RWPE2 (cell line): ENCODE data around the gene MRPL34.

Experiments
- ATAC-seq: fragments of 200-7000 bp; cut with Tn5 transposase; 3 replicates; pipeline ENCODE4 v1.9.1; 2021; ENCODE audit warnings: low read depth
- DNase-seq: peaks from one replicate; pipeline ENCODE4 v3.0.0-alpha.2; 2020; ENCODE audit warnings: low spot score
- H3K27ac ChIP-seq: fragments of 450-650 bp; 2 replicates; pipeline ENCODE4 v1.5.1; 2017; ENCODE audit warnings: mild to moderate bottlenecking; ENCODE audit not compliant: poor library complexity, severe bottlenecking
- H3K27me3 ChIP-seq: fragments of 250-450 bp; sonication (Bioruptor Pico); 2 replicates; pipeline ENCODE4 v1.5.1; 2021; ENCODE audit warnings: mild to moderate bottlenecking, moderate library complexity; ENCODE audit not compliant: insufficient read depth, poor library complexity, severe bottlenecking
- H3K36me3 ChIP-seq: fragments of 250-450 bp; sonication (Bioruptor Pico); 2 replicates; pipeline ENCODE4 v1.5.1; 2020; ENCODE audit warnings: low read depth, mild to moderate bottlenecking, moderate library complexity
- H3K4me1 ChIP-seq: fragments of 250-450 bp; sonication (Bioruptor Pico); 2 replicates; pipeline ENCODE4 v1.5.1; 2021; ENCODE audit warnings: mild to moderate bottlenecking, moderate library complexity; ENCODE audit not compliant: insufficient read depth, poor library complexity, severe bottlenecking
- H3K4me3 ChIP-seq: fragments of 250-450 bp; sonication (Bioruptor Pico); 2 replicates; pipeline ENCODE4 v1.5.1; 2021; ENCODE audit warnings: mild to moderate bottlenecking, moderate library complexity; ENCODE audit not compliant: severe bottlenecking
- H3K9me3 ChIP-seq: fragments of 250-450 bp; sonication (Bioruptor Pico); 2 replicates; pipeline ENCODE4 v1.5.1; 2021; ENCODE audit warnings: mild to moderate bottlenecking, moderate library complexity; ENCODE audit not compliant: severe bottlenecking
- TF ChIP-seq, protein P1 (sequence below): fragments of 450-650 bp; IDR thresholded peaks from one replicate; pipeline ENCODE4 v1.5.1; 2017; ENCODE audit warnings: mild to moderate bottlenecking, moderate library complexity; ENCODE audit not compliant: poor library complexity, severe bottlenecking

MRPL34 gene

DNA sequence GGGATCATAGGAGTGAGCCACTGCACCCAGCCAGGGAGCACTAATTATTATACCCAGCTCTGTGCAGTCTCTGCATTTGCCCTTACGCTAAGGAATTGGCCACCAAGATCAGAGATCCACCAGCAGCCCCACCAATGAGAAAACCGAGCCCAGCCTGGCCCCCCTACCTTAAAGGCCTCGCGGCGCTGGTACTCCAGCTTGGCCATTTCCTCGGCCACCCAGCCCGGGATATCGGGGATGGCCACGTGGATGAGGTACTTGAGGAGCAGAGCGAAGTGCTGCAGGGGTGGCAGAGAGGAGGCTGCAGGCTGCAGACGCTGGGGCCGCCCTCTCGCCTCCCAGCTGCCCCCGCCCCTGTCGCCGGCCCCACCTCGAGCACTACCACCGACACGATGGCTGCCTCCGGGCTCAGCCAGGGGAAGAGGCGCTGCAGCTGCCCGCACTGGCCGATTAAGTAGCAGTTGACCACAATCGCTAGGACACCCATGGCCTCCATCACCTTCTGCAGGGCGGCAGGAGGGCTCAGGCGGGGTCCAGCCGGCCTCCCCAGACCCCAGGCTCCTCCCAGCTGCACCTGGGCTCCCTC is 21.5 kb downstream of the MRPL34 start:
- Histone ChIP-seq H3K4me3 (no peak overlapping the region), H3K27ac (peak overlapping the region; percentile 52), H3K4me1 (peaks cover 13% of the 10 kb centered on the region), H3K27me3 (no peaks in the 10 kb centered on the region), H3K9me3 (no peaks in the 10 kb centered on the region), H3K36me3 (peaks cover 3% of the 10 kb centered on the region; the same call in 1 of the 2 replicates)
- TF ChIP-seq, protein P1, sequence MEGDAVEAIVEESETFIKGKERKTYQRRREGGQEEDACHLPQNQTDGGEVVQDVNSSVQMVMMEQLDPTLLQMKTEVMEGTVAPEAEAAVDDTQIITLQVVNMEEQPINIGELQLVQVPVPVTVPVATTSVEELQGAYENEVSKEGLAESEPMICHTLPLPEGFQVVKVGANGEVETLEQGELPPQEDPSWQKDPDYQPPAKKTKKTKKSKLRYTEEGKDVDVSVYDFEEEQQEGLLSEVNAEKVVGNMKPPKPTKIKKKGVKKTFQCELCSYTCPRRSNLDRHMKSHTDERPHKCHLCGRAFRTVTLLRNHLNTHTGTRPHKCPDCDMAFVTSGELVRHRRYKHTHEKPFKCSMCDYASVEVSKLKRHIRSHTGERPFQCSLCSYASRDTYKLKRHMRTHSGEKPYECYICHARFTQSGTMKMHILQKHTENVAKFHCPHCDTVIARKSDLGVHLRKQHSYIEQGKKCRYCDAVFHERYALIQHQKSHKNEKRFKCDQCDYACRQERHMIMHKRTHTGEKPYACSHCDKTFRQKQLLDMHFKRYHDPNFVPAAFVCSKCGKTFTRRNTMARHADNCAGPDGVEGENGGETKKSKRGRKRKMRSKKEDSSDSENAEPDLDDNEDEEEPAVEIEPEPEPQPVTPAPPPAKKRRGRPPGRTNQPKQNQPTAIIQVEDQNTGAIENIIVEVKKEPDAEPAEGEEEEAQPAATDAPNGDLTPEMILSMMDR, result no peak
- ATAC-seq (no peak), DNase-seq (no peak)

DNA sequence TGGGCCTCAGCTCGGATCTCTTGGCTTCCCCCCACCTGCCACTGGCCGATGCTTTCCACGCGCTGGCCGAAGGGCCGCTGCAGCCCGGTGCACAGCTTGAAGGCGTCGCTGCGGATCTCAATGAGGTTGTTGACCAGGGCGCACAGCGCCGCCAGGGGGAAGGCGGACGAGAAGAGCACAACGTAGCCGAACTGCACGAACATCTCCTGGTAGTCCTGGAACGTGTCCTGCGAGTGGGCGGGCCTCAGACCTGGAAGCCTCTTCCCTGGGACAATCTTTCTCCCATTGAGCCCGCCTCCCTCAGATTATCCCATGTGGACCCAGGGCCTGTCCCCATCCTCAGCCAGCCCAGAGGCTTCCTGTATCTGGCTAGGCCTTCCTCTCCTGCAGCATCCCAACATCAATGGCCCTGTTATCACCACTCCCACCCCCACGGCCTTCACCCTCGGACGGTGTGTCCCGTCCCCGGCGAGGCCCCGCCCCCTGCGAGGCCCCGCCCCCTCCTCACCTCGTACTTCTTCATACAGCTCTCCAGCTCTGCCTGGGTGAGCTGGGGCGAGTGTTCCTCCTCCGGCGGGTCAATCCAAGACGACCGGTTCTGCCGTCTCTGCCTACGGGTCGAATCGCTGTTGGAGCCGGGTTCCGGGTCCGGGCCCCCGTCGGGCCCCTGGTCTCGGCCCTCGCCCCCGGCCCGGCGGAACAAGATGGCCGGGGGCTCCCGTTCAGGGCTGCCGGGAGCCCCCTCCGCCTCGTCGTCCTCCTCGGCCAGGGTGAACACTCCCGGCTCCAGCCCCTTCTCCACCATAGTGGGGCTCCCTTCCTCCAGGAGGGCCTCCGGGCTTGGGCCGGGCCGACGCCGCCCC is 22.2 kb downstream of the MRPL34 start:
- Histone ChIP-seq H3K9me3 (no peaks in the 10 kb centered on the region), H3K27me3 (no peaks in the 10 kb centered on the region), H3K4me3 (peak overlapping the region; percentile 29), H3K27ac (peak overlapping the region; percentile 52), H3K36me3 (peaks cover 2% of the 10 kb centered on the region), H3K4me1 (peaks cover 13% of the 10 kb centered on the region)
- DNase-seq, result no peak
- peak; percentile 44; the same call in 2 of the 3 replicates for ATAC-seq
- TF ChIP-seq, protein P1, result no peak

DNA sequence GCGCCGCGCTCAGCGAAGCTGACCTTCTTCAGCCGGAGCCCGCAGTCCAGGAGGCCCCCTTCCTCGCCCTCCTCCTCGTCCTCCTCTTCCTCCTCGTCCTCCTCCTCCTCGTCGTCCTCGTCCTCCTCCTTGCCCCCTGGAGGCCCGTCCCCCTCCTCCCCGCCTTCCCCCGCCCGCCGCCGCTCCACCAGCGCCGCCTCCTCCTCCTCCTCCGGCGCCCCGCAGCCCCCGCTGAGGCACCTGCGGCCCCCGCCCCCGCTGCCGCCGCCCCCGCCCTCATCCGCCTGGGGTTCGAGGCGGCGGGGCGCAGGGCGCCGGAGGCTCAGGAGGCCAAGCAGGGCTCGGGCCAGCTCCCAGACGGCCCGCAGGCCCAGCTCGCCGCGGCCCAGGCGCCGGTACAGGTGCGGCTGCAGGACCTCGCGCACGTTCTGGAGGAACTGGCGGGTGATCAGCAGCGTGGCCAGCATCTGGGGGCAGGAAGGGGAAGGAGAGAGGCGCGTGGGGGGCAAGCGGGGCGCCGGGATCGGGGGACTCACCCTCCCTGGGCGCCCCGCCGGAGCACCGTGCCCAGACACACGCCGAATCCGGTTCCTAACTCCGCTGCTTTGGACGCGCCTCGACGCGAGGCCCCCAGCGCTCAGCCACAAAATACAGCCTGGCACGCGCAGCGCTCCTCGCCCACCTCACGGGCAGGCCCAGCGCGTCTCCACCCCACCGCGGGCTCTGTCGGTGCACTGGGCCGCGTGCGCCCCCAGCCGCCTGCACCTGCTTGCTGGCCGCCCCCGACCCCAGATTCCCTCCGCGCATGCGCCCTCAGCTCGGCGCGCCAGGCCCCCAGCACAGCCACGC is 23.1 kb downstream of the MRPL34 start:
- TF ChIP-seq, protein P1, result no peak
- no peaks in the 10 kb centered on the region for H3K9me3 ChIP-seq
- H3K27me3 ChIP-seq, result no peaks in the 10 kb centered on the region
- H3K27ac ChIP-seq, result no peak overlapping the region
- H3K4me1 ChIP-seq, result peaks cover 13% of the 10 kb centered on the region
- ATAC-seq (no peak), DNase-seq (no peak)
- H3K36me3 ChIP-seq, result peaks cover 6% of the 10 kb centered on the region
- H3K4me3 ChIP-seq, result peak overlapping the region; percentile 29

DNA sequence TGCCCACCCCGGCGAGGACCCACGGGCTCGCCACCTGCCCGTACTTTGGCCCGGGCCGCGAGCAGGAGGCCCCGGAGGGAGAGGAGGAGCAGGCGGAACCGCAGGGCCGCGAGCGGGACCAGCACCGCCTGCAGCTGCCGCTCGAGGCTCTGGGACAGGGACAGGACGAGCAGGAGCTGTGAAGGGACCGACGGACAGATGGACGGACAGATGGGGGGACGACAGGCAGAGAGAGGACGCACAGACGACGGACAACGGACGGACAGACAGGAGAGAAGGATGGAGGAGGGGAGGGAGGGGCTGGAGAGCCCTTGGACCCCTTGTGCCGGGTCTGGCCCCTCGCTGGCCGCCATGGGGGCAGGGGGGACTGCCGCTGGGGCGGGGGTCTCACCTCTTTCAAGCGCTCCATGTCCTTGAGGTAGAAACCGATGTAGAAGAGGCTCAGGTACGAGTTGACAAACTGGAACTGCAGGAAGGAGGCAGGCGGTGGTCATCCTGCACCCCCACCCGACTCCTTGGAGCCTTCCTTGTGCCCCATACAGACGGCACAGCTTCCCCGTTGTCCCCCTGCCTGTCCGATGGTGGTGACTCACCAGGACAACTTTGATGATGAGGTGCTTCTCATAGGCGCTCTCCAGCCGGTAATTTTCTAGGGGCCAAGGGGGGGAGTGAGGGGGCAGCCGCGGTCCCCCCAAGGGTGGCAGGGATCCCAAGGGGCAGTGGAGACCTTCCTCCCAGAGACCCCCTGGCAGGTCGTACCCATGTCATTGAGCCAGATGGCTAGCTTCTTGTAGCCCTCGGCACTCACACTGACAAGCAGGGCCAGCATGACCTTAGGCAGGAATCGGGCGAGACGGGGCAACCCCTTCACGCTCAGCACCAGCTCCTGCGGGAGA is 23.9 kb downstream of the MRPL34 start:
- TF ChIP-seq, protein P1, result no peak
- ATAC-seq (no peak), DNase-seq (no peak)
- Histone ChIP-seq H3K27me3 (no peaks in the 10 kb centered on the region), H3K4me3 (no peak overlapping the region), H3K36me3 (peaks cover 6% of the 10 kb centered on the region), H3K4me1 (peaks cover 13% of the 10 kb centered on the region), H3K27ac (no peak overlapping the region), H3K9me3 (no peaks in the 10 kb centered on the region)
